ENCODE measurements around the gene CELF2.

CELF2 gene

GRCh38 chr10:11173042-11173441 lies 155.4 kb downstream of the CELF2 start:
- Histone ChIP-seq H3K4me2 (ENCODE audit: insufficient read depth, low read length, poor library complexity, severe bottlenecking) (no peak overlapping the region), H2AFZ (ENCODE audit: low read length) (no peak overlapping the region), H3K4me1 (ENCODE audit: control insufficient read depth in 2 of 2, insufficient read depth in 1 of 2, low read depth in 1 of 2, low read length in 2 of 2) (peaks cover 0 to 12% of the 10 kb centered on the region in 2 donors), H3K79me1 (ENCODE audit: low read depth, low read length) (peaks cover 6% of the 10 kb centered on the region), H2BK15ac (ENCODE audit: low read length) (no peak overlapping the region), H3K9ac (ENCODE audit: low read depth, low read length, poor library complexity) (no peak overlapping the region), H4K8ac (ENCODE audit: low read depth, low read length) (no peak overlapping the region), H2AK5ac (ENCODE audit: low read depth, low read length) (no peak overlapping the region), H3K14ac (ENCODE audit: low read length) (no peak overlapping the region), H3K36me3 (replicated peaks in 1 of 2; ENCODE audit: control insufficient read depth in 2 of 2, insufficient read depth in 2 of 2, low read length in 2 of 2) (peaks cover 0 to 9% of the 10 kb centered on the region in 2 donors), H3K27ac (replicated peaks; ENCODE audit: low read length) (no peak overlapping the region), H3K27me3 (ENCODE audit: control insufficient read depth in 3 of 3, insufficient read depth in 3 of 3, low read depth in 1 of 3, low read length in 3 of 3) (no peaks in the 10 kb centered on the region), H3K4ac (ENCODE audit: low read length) (no peak overlapping the region), H4K91ac (ENCODE audit: low read depth, low read length, poor library complexity) (no peak overlapping the region), H2BK5ac (ENCODE audit: low read length) (no peak overlapping the region), H2BK12ac (ENCODE audit: low read length) (no peak overlapping the region), H3K18ac (ENCODE audit: low read length) (no peak overlapping the region), H3K9me3 (replicated peaks in 1 of 2; ENCODE audit: control insufficient read depth in 2 of 2, insufficient read depth in 1 of 2, low read depth in 1 of 2, low read length in 2 of 2) (no peaks in the 10 kb centered on the region), H3K4me3 (ENCODE audit: low read length in 2 of 2) (no peak overlapping the region), H2BK120ac (ENCODE audit: low read depth, low read length) (no peak overlapping the region), H3K23ac (ENCODE audit: low read depth, low read length, poor library complexity) (no peak overlapping the region)
- no CpG with 5 or more reads among the region's 5 CpGs for WGBS, 2 donors (ENCODE audit: extremely low coverage in 2 of 2, insufficient read length in 2 of 2, insufficient replicate concordance in 1 of 2)
- DNase-seq (ENCODE audit: low spot score): no peak

- no CpG with 5 or more reads among the region's 11 CpGs for WGBS, 2 donors (ENCODE audit: extremely low coverage in 2 of 2, insufficient read length in 2 of 2, insufficient replicate concordance in 1 of 2)
- H3K9me3 ChIP-seq (replicated peaks in 1 of 2; ENCODE audit: control insufficient read depth in 2 of 2, insufficient read depth in 1 of 2, low read depth in 1 of 2, low read length in 2 of 2): no peaks in the 10 kb centered on the region
- DNase-seq (ENCODE audit: low spot score): no peak
Observed at GRCh38 chr10:11175823-11176243, 158.2 kb downstream of the CELF2 start.

GRCh38 chr10:11176746-11177145 lies 159.1 kb downstream of the CELF2 start:
- Histone ChIP-seq H3K4me2 (ENCODE audit: insufficient read depth, low read length, poor library complexity, severe bottlenecking) (no peak overlapping the region), H3K4me3 (ENCODE audit: low read length in 2 of 2) (no peak overlapping the region), H3K27ac (replicated peaks; ENCODE audit: low read length) (no peak overlapping the region), H3K4me1 (ENCODE audit: control insufficient read depth in 2 of 2, insufficient read depth in 1 of 2, low read depth in 1 of 2, low read length in 2 of 2) (peaks cover 0 to 6% of the 10 kb centered on the region in 2 donors), H2AFZ (ENCODE audit: low read length) (no peak overlapping the region), H2AK5ac (ENCODE audit: low read depth, low read length) (no peak overlapping the region), H3K79me1 (ENCODE audit: low read depth, low read length) (peaks cover 7% of the 10 kb centered on the region), H4K91ac (ENCODE audit: low read depth, low read length, poor library complexity) (no peak overlapping the region), H3K18ac (ENCODE audit: low read length) (no peak overlapping the region), H3K14ac (ENCODE audit: low read length) (no peak overlapping the region), H2BK120ac (ENCODE audit: low read depth, low read length) (no peak overlapping the region), H4K8ac (ENCODE audit: low read depth, low read length) (no peak overlapping the region), H3K27me3 (ENCODE audit: control insufficient read depth in 3 of 3, insufficient read depth in 3 of 3, low read depth in 1 of 3, low read length in 3 of 3) (no peaks in the 10 kb centered on the region), H3K9ac (ENCODE audit: low read depth, low read length, poor library complexity) (no peak overlapping the region), H2BK15ac (ENCODE audit: low read length) (no peak overlapping the region), H3K23ac (ENCODE audit: low read depth, low read length, poor library complexity) (no peak overlapping the region), H2BK12ac (ENCODE audit: low read length) (no peak overlapping the region), H3K36me3 (replicated peaks in 1 of 2; ENCODE audit: control insufficient read depth in 2 of 2, insufficient read depth in 2 of 2, low read length in 2 of 2) (peaks cover 0 to 15% of the 10 kb centered on the region in 2 donors), H2BK5ac (ENCODE audit: low read length) (no peak overlapping the region), H3K9me3 (replicated peaks in 1 of 2; ENCODE audit: control insufficient read depth in 2 of 2, insufficient read depth in 1 of 2, low read depth in 1 of 2, low read length in 2 of 2) (no peaks in the 10 kb centered on the region), H3K4ac (ENCODE audit: low read length) (no peak overlapping the region)
- no peak for DNase-seq (ENCODE audit: low spot score)
- no CpG with 5 or more reads among the region's 7 CpGs for WGBS, 2 donors (ENCODE audit: extremely low coverage in 2 of 2, insufficient read length in 2 of 2, insufficient replicate concordance in 1 of 2)

More at GRCh38 chr10:11175823-11176243, 158.2 kb downstream of the CELF2 start:
- Histone ChIP-seq H2AK5ac (ENCODE audit: low read depth, low read length) (no peak overlapping the region), H2BK5ac (ENCODE audit: low read length) (no peak overlapping the region), H2AFZ (ENCODE audit: low read length) (no peak overlapping the region), H3K4ac (ENCODE audit: low read length) (no peak overlapping the region), H3K27me3 (ENCODE audit: control insufficient read depth in 3 of 3, insufficient read depth in 3 of 3, low read depth in 1 of 3, low read length in 3 of 3) (no peaks in the 10 kb centered on the region), H4K8ac (ENCODE audit: low read depth, low read length) (no peak overlapping the region), H3K14ac (ENCODE audit: low read length) (no peak overlapping the region), H3K4me2 (ENCODE audit: insufficient read depth, low read length, poor library complexity, severe bottlenecking) (no peak overlapping the region), H3K18ac (ENCODE audit: low read length) (no peak overlapping the region), H3K23ac (ENCODE audit: low read depth, low read length, poor library complexity) (no peak overlapping the region), H3K9ac (ENCODE audit: low read depth, low read length, poor library complexity) (no peak overlapping the region), H4K91ac (ENCODE audit: low read depth, low read length, poor library complexity) (no peak overlapping the region), H2BK120ac (ENCODE audit: low read depth, low read length) (no peak overlapping the region), H3K36me3 (replicated peaks in 1 of 2; ENCODE audit: control insufficient read depth in 2 of 2, insufficient read depth in 2 of 2, low read length in 2 of 2) (peaks cover 0 to 11% of the 10 kb centered on the region in 2 donors), H2BK12ac (ENCODE audit: low read length) (no peak overlapping the region), H3K27ac (replicated peaks; ENCODE audit: low read length) (no peak overlapping the region), H2BK15ac (ENCODE audit: low read length) (no peak overlapping the region), H3K79me1 (ENCODE audit: low read depth, low read length) (peaks cover 7% of the 10 kb centered on the region), H3K4me1 (ENCODE audit: control insufficient read depth in 2 of 2, insufficient read depth in 1 of 2, low read depth in 1 of 2, low read length in 2 of 2) (peaks cover 0 to 8% of the 10 kb centered on the region in 2 donors), H3K4me3 (ENCODE audit: low read length in 2 of 2) (no peak overlapping the region)

GRCh38 chr10:11177381-11177780 lies 159.7 kb downstream of the CELF2 start:
- no peak overlapping the region for H2AFZ ChIP-seq (ENCODE audit: low read length)
- no peak overlapping the region for H2BK15ac ChIP-seq (ENCODE audit: low read length)
- no peaks in the 10 kb centered on the region for H3K27me3 ChIP-seq (ENCODE audit: control insufficient read depth in 3 of 3, insufficient read depth in 3 of 3, low read depth in 1 of 3, low read length in 3 of 3)
- H4K91ac ChIP-seq (ENCODE audit: low read depth, low read length, poor library complexity): no peak overlapping the region
- peaks cover 7% of the 10 kb centered on the region for H3K79me1 ChIP-seq (ENCODE audit: low read depth, low read length)
- H4K8ac ChIP-seq (ENCODE audit: low read depth, low read length): no peak overlapping the region
- H3K14ac ChIP-seq (ENCODE audit: low read length): no peak overlapping the region
- no peak overlapping the region for H3K23ac ChIP-seq (ENCODE audit: low read depth, low read length, poor library complexity)
- WGBS, 2 donors (ENCODE audit: extremely low coverage in 2 of 2, insufficient read length in 2 of 2, insufficient replicate concordance in 1 of 2): no CpG with 5 or more reads among the region's 1 CpG
- H3K27ac ChIP-seq (replicated peaks; ENCODE audit: low read length): no peak overlapping the region
- no peak overlapping the region for H2BK12ac ChIP-seq (ENCODE audit: low read length)
- no peak overlapping the region for H3K4me3 ChIP-seq (ENCODE audit: low read length in 2 of 2)
- H3K18ac ChIP-seq (ENCODE audit: low read length): no peak overlapping the region
- H2BK5ac ChIP-seq (ENCODE audit: low read length): no peak overlapping the region
- H3K4me1 ChIP-seq (ENCODE audit: control insufficient read depth in 2 of 2, insufficient read depth in 1 of 2, low read depth in 1 of 2, low read length in 2 of 2): peaks cover 0 to 6% of the 10 kb centered on the region in 2 donors
- no peak for DNase-seq (ENCODE audit: low spot score)
- H3K36me3 ChIP-seq (replicated peaks in 1 of 2; ENCODE audit: control insufficient read depth in 2 of 2, insufficient read depth in 2 of 2, low read length in 2 of 2): peaks cover 0 to 18% of the 10 kb centered on the region in 2 donors
- H3K4me2 ChIP-seq (ENCODE audit: insufficient read depth, low read length, poor library complexity, severe bottlenecking): no peak overlapping the region
- no peak overlapping the region for H3K4ac ChIP-seq (ENCODE audit: low read length)
- H2AK5ac ChIP-seq (ENCODE audit: low read depth, low read length): no peak overlapping the region
- no peaks in the 10 kb centered on the region for H3K9me3 ChIP-seq (replicated peaks in 1 of 2; ENCODE audit: control insufficient read depth in 2 of 2, insufficient read depth in 1 of 2, low read depth in 1 of 2, low read length in 2 of 2)
- H2BK120ac ChIP-seq (ENCODE audit: low read depth, low read length): no peak overlapping the region
- H3K9ac ChIP-seq (ENCODE audit: low read depth, low read length, poor library complexity): no peak overlapping the region
